HepG2 (cell line): ENCODE data around the gene FBXL20. TPM values are rescaled to one million over a fixed set of nuclear protein-coding genes. Genes with fewer than 3 reads are reported as not detected.

ENCODE experiments used
- ATAC-seq: fragments of 200-7000 bp; cut with Tn5 transposase; 3 replicates; pipeline ENCODE4 v1.9.1; 2020; ENCODE audit warnings: mild to moderate bottlenecking, moderate library complexity
- BruUV-seq: library from RNA; stranded (reverse); fragments of 400-500 nt; replicated peaks from 2 replicates; lab custom pipeline; 2021; lab: Mats Ljungman, UMichigan
- CTCF ChIA-PET: fragments of 300-600 bp; formaldehyde crosslinking; extraction: SDS; loops from one replicate; lab custom pipeline; 2021; ENCODE audit warnings: low total read pairs, inconsistent platforms, low intra/inter-chr PET ratio; lab: Yijun Ruan, JAX
- POLR2A ChIA-PET: fragments of 350-600 bp; sonication (Branson Sonifier 250); formaldehyde crosslinking; loops from one replicate; lab custom pipeline; 2020; ENCODE audit warnings: antibody characterized with exemption, inconsistent platforms; lab: Yijun Ruan, JAX
- DNase-seq: peaks from one replicate; pipeline ENCODE4 v3.0.0-alpha.2; 2015; ENCODE audit warnings: low spot score
- FAIRE-seq: peaks from 3 replicates; lab custom pipeline; 2011; peaks lifted over from hg19 to GRCh38; lab: Jason Lieb, UNC
- H2AFZ ChIP-seq: one replicate; pipeline ENCODE4 v1.6.1; 2011; ENCODE audit warnings: low read length, inconsistent platforms
- H3K27ac ChIP-seq: fragments of 300-600 bp; 3 replicates; pipeline ENCODE4 v1.8.0; 2011; ENCODE audit warnings: mixed run types, mild to moderate bottlenecking, mixed read lengths, low read length, inconsistent platforms; ENCODE audit not compliant: insufficient read depth; ENCODE audit errors: extremely low read length
- H3K27me3 ChIP-seq, 2 experiments: fragments of 200-600 bp in 1 of 2; 2 replicates in 1 of 2; 3 replicates in 1 of 2; pipeline versions ENCODE4 v1.6.0 to v1.8.0; 2011; ENCODE audit warnings: low read length in 2 of 2, mild to moderate bottlenecking in 2 of 2, moderate library complexity in 2 of 2, inconsistent platforms in 1 of 2; ENCODE audit not compliant: insufficient read depth in 2 of 2, control insufficient read depth in 1 of 2
- H3K36me3 ChIP-seq, 2 experiments: fragments of 200-600 bp in 1 of 2; replicated peaks in 1 of 2; 2 replicates in 1 of 2; 3 replicates in 1 of 2; pipeline versions ENCODE4 v1.5.1 to v1.8.0; 2011; ENCODE audit warnings: low read length in 2 of 2, inconsistent platforms in 1 of 2; ENCODE audit not compliant: insufficient read depth in 2 of 2, control insufficient read depth in 1 of 2
- H3K4me1 ChIP-seq: 2 replicates; pipeline ENCODE4 v1.5.1; 2012; ENCODE audit warnings: low read length, inconsistent platforms; ENCODE audit not compliant: insufficient read depth
- H3K4me2 ChIP-seq: 2 replicates; pipeline ENCODE4 v1.6.0; 2011; ENCODE audit warnings: low read depth, low read length, inconsistent platforms
- H3K4me3 ChIP-seq, 3 experiments: fragments of 200-600 bp in 1 of 3; sonication (generic), shearing (Covaris generic) in 1 of 3; replicated peaks in 1 of 3; 2 replicates each; pipeline ENCODE4 v1.5.1; 2011 to 2016; ENCODE audit warnings: low read length in 3 of 3, inconsistent platforms in 2 of 3, low read depth in 2 of 3, mild to moderate bottlenecking in 2 of 3, control low read depth in 1 of 3, mixed read lengths in 1 of 3; ENCODE audit not compliant: insufficient read depth in 1 of 3
- H3K79me2 ChIP-seq: one replicate; pipeline ENCODE4 v1.6.1; 2011; ENCODE audit warnings: low read length, inconsistent platforms; ENCODE audit not compliant: insufficient read depth
- H3K9ac ChIP-seq: 2 replicates; pipeline ENCODE4 v1.6.0; 2011; ENCODE audit warnings: mild to moderate bottlenecking, low read depth, low read length, inconsistent platforms; ENCODE audit not compliant: insufficient read depth
- H3K9me3 ChIP-seq: 2 replicates; pipeline ENCODE4 v1.5.1; 2012; ENCODE audit warnings: mild to moderate bottlenecking, low read length
- H4K20me1 ChIP-seq: 2 replicates; pipeline ENCODE4 v1.6.0; 2011; ENCODE audit warnings: inconsistent platforms, mild to moderate bottlenecking, low read length, moderate library complexity; ENCODE audit not compliant: insufficient read depth
- HINFP ChIP-seq: sonication (generic); formaldehyde crosslinking; IDR thresholded peaks from 2 replicates; pipeline ENCODE4 v1.4.0; 2020; ENCODE audit warnings: low read depth, mild to moderate bottlenecking, missing genetic modification reagents
- MED8 ChIP-seq: sonication (generic); formaldehyde crosslinking; IDR thresholded peaks from 2 replicates; pipeline ENCODE4 v1.8.1; 2023; ENCODE audit warnings: mild to moderate bottlenecking, missing genetic modification reagents; ENCODE audit not compliant: insufficient replicate concordance
- STAT6 ChIP-seq: sonication (generic); formaldehyde crosslinking; IDR thresholded peaks from 2 replicates; pipeline ENCODE4 v1.4.0; 2020; ENCODE audit warnings: missing genetic modification reagents, mild to moderate bottlenecking, borderline replicate concordance
- TRIM22 ChIP-seq: fragments of 450-650 bp; IDR thresholded peaks from 2 replicates; pipeline ENCODE4 v1.6.1; 2017
- U2AF1 ChIP-seq: fragments of 200-400 bp; formaldehyde crosslinking; optimal IDR thresholded peaks from 2 replicates; pipeline ENCODE3; 2017; ENCODE audit warnings: mild to moderate bottlenecking, low read depth, low read length
- ZBTB38 ChIP-seq: sonication (generic); formaldehyde crosslinking; IDR thresholded peaks from 2 replicates; pipeline ENCODE4 v1.5.1; 2020; ENCODE audit warnings: mild to moderate bottlenecking, missing genetic modification reagents
- ZNF225 ChIP-seq: sonication (generic); formaldehyde crosslinking; IDR thresholded peaks from 2 replicates; pipeline ENCODE4 v1.4.0; 2020; ENCODE audit warnings: mild to moderate bottlenecking, missing genetic modification reagents
- ZNF383 ChIP-seq: sonication (generic); formaldehyde crosslinking; IDR thresholded peaks from 2 replicates; pipeline ENCODE4 v1.4.0; 2020; ENCODE audit warnings: missing genetic modification reagents, mild to moderate bottlenecking, borderline replicate concordance
- ZNF557 ChIP-seq: sonication (generic); formaldehyde crosslinking; IDR thresholded peaks from 2 replicates; pipeline ENCODE4 v1.4.0; 2020; ENCODE audit warnings: missing genetic modification reagents
- WGBS: methylation state at CpG from one replicate; pipeline ENCODE4 v1.1.6; 2017; ENCODE audit warnings: low lambda C conversion rate; 5-methylcytosine and 5-hydroxymethylcytosine counted together
- in situ Hi-C: cut with HindIII; loops from 2 replicates; pipeline ENCODE4 v1.10.0; 2017; ENCODE audit warnings: low pct_unique_long_range_greater_than_20kb; ENCODE audit not compliant: extremely low pct_ligation_motif_present
- intact Hi-C: fragments of 100-400 bp; cut with micrococcal nuclease; formaldehyde crosslinking; loops from one replicate; pipeline ENCODE4 v1.10.0; 2022; ENCODE audit not compliant: unreplicated experiment
- polyA plus RNA-seq, 8 experiments: library from polyadenylated mRNA; depleted of rRNA in 3 of 8; stranded (reverse) in 7 of 8; unstranded in 1 of 8; fragments of >200 nt; fragmentation: Illumina TruSeq in 4 of 8; extraction: Trizol in 4 of 8; gene quantifications; 2 replicates each; pipeline versions ENCODE4 v1.2.1 to v1.2.3, GENCODE V29; 2011 to 2016; ENCODE audit warnings: low read depth in 4 of 8, missing spikeins in 1 of 8, mixed read lengths in 1 of 8; ENCODE audit not compliant: insufficient read depth in 1 of 8
- total RNA-seq, 5 experiments: library from RNA; depleted of rRNA; stranded (reverse); fragments of >200 nt; fragmentation: Illumina TruSeq; extraction: Trizol; gene quantifications; 2 replicates each; pipeline ENCODE4 v1.2.3, GENCODE V29; 2016; ENCODE audit warnings: low read depth in 1 of 5
- TF ChIP-seq, protein P1 (sequence below): sonication (generic); formaldehyde crosslinking; IDR thresholded peaks from 2 replicates; pipeline ENCODE4 v1.5.0; 2020; ENCODE audit warnings: missing genetic modification reagents

FBXL20 gene
- total and polyA plus RNA-seq, 2 of the 13 experiments (the other 11 are each of a cell fraction or from before 2014, with no cell fraction given) = 10.2 to 10.3 TPM

DNA sequence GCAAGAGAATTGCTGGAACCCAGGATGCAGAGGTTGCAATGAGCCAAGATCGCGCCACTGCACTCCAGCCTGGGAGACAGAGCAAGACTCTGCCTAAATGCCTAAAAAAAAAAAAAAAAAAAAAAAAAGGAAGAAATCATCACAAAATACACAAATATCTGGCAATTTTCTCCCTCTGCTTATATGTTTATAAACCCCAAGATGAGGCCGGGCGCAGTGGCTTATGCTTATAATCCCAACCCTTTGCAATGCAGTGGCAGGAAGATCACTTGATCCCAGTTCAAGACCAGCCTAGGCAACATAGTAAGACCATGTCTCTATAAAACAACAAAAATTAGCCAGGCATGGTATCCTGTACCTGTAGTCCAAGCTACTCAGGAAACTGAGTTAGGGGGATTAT is 28.2 kb upstream of the FBXL20 start:
- BruUV-seq = no TSS peak
- no peaks in the 10 kb centered on the region for H3K27me3 ChIP-seq
- H3K9ac ChIP-seq = no peak overlapping the region
- WGBS = 99% methylated on average over 4 of the region's 4 CpGs
- in situ Hi-C loops = no loop called here
- H3K4me3 ChIP-seq = no peak overlapping the region
- FAIRE-seq (no peak), ATAC-seq (no peak), DNase-seq (no peak)
- H2AFZ ChIP-seq = no peak overlapping the region
- intact Hi-C loops = no loop called here
- no peaks in the 10 kb centered on the region for H3K4me1 ChIP-seq
- H3K4me2 ChIP-seq = no peak overlapping the region
- no peak overlapping the region for H3K27ac ChIP-seq
- TF ChIP-seq U2AF1 (no peak), TRIM22 (no peak), ZNF557 (CRISPR knock-in tag) (no peak), MED8 (CRISPR knock-in tag) (no peak), HINFP (CRISPR knock-in tag) (no peak), ZNF225 (CRISPR knock-in tag) (no peak), ZNF383 (CRISPR knock-in tag) (no peak), ZBTB38 (CRISPR knock-in tag) (no peak), STAT6 (CRISPR knock-in tag) (no peak)
- TF ChIP-seq, protein P1, sequence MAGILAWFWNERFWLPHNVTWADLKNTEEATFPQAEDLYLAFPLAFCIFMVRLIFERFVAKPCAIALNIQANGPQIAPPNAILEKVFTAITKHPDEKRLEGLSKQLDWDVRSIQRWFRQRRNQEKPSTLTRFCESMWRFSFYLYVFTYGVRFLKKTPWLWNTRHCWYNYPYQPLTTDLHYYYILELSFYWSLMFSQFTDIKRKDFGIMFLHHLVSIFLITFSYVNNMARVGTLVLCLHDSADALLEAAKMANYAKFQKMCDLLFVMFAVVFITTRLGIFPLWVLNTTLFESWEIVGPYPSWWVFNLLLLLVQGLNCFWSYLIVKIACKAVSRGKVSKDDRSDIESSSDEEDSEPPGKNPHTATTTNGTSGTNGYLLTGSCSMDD (CRISPR knock-in tag) = no peak
- H3K79me2 ChIP-seq = no peaks in the 10 kb centered on the region
- H3K9me3 ChIP-seq = no peaks in the 10 kb centered on the region
- CTCF ChIA-PET = no interaction called here
- POLR2A ChIA-PET = no interaction called here
- peaks cover 39 to 68% of the 10 kb centered on the region in 2 experiments for H3K36me3 ChIP-seq
- H4K20me1 ChIP-seq = no peaks in the 10 kb centered on the region
